IMR-90 (cell line): ENCODE data around the gene SEC61A1. TPM values are rescaled to one million over a fixed set of nuclear protein-coding genes. Genes with fewer than 3 reads are reported as not detected.

Source experiments
- ATAC-seq: fragments of 200-7000 bp; cut with Tn5 transposase; 2 replicates; pipeline ENCODE4 v1.9.1; 2020; ENCODE audit warnings: low read depth, mild to moderate bottlenecking, moderate library complexity
- BruUV-seq: library from RNA; stranded (reverse); fragments of 400-500 nt; replicated peaks from 2 replicates; lab custom pipeline; 2021; lab: Mats Ljungman, UMichigan
- CTCF ChIA-PET: fragments of 300-600 bp; formaldehyde crosslinking; extraction: SDS; loops from one replicate; lab custom pipeline; 2021; ENCODE audit warnings: antibody characterized with exemption; lab: Yijun Ruan, JAX
- POLR2A ChIA-PET: fragments of 300-600 bp; sonication (Branson Sonifier 250); formaldehyde crosslinking; loops from one replicate; lab custom pipeline; 2022; ENCODE audit warnings: antibody characterized with exemption; ENCODE audit not compliant: unreplicated experiment; lab: Charles Lee
- DNase-seq: peaks from one replicate; pipeline ENCODE4 v3.0.0; 2013
- H2AFZ ChIP-seq: replicated peaks from 2 replicates; pipeline ENCODE3; 2013; ENCODE audit warnings: low read length, mild to moderate bottlenecking; ENCODE audit not compliant: poor library complexity
- H2AK5ac ChIP-seq: 2 replicates; pipeline ENCODE4 v1.6.1; 2013; ENCODE audit warnings: low read depth, low read length, inconsistent platforms
- H2AK9ac ChIP-seq: replicated peaks from 2 replicates; pipeline ENCODE3; 2013; ENCODE audit warnings: mild to moderate bottlenecking, low read depth, low read length, moderate library complexity; ENCODE audit not compliant: poor library complexity
- H2BK120ac ChIP-seq: 2 replicates; pipeline ENCODE4 v1.6.1; 2013; ENCODE audit warnings: low read depth, low read length, inconsistent platforms
- H2BK15ac ChIP-seq: 3 replicates; pipeline ENCODE4 v1.6.1; 2013; ENCODE audit warnings: low read depth, low read length, inconsistent platforms
- H2BK20ac ChIP-seq: 2 replicates; pipeline ENCODE4 v1.6.1; 2013; ENCODE audit warnings: low read depth, mild to moderate bottlenecking, inconsistent platforms, low read length, moderate library complexity
- H2BK5ac ChIP-seq: 2 replicates; pipeline ENCODE4 v1.6.1; 2013; ENCODE audit warnings: mild to moderate bottlenecking, low read depth, low read length, inconsistent platforms; ENCODE audit not compliant: poor library complexity, severe bottlenecking
- H3K14ac ChIP-seq: replicated peaks from 2 replicates; pipeline ENCODE4 v1.6.1; 2013; ENCODE audit warnings: low read depth, low read length, inconsistent platforms
- H3K18ac ChIP-seq: 2 replicates; pipeline ENCODE4 v1.6.1; 2013; ENCODE audit warnings: low read depth, low read length, control low read depth
- H3K23ac ChIP-seq: 2 replicates; pipeline ENCODE4 v1.6.1; 2013; ENCODE audit warnings: low read depth, low read length, inconsistent platforms
- H3K27ac ChIP-seq: 2 replicates; pipeline ENCODE4 v1.5.1; 2013; ENCODE audit warnings: mild to moderate bottlenecking, control low read depth, low read length; ENCODE audit not compliant: insufficient read depth
- H3K27me3 ChIP-seq: 2 replicates; pipeline ENCODE4 v1.6.1; 2013; ENCODE audit warnings: low read length; ENCODE audit not compliant: control insufficient read depth, insufficient read depth
- H3K36me3 ChIP-seq: 2 replicates; pipeline ENCODE4 v1.6.1; 2013; ENCODE audit warnings: low read length, mixed read lengths; ENCODE audit not compliant: control insufficient read depth, insufficient read depth
- H3K4ac ChIP-seq: 2 replicates; pipeline ENCODE4 v1.6.1; 2013; ENCODE audit warnings: low read depth, low read length, inconsistent platforms
- H3K4me1 ChIP-seq: 2 replicates; pipeline ENCODE4 v1.6.1; 2013; ENCODE audit warnings: low read length, mixed read lengths; ENCODE audit not compliant: control insufficient read depth, insufficient read depth
- H3K4me2 ChIP-seq: 2 replicates; pipeline ENCODE4 v1.6.1; 2013; ENCODE audit warnings: low read depth, mild to moderate bottlenecking, control low read depth, low read length, moderate library complexity
- H3K4me3 ChIP-seq: 2 replicates; pipeline ENCODE4 v1.5.1; 2013; ENCODE audit warnings: low read depth, mild to moderate bottlenecking, control low read depth, low read length, moderate library complexity; ENCODE audit not compliant: insufficient read depth
- H3K56ac ChIP-seq: 2 replicates; pipeline ENCODE4 v1.6.1; 2013; ENCODE audit warnings: low read length, inconsistent platforms; ENCODE audit not compliant: insufficient read depth; ENCODE audit errors: extremely low read depth
- H3K79me1 ChIP-seq, 2 experiments: 2 replicates each; pipeline ENCODE4 v1.6.1; 2013; ENCODE audit warnings: low read length in 2 of 2, inconsistent platforms in 1 of 2, low read depth in 1 of 2
- H3K9ac ChIP-seq: 2 replicates; pipeline ENCODE4 v1.6.1; 2013; ENCODE audit warnings: low read depth, low read length, control low read depth
- H3K9me1 ChIP-seq: 2 replicates; pipeline ENCODE4 v1.6.1; 2013; ENCODE audit warnings: low read length, inconsistent platforms; ENCODE audit not compliant: insufficient read depth
- H3K9me3 ChIP-seq: 2 replicates; pipeline ENCODE4 v1.6.1; 2013; ENCODE audit warnings: low read length; ENCODE audit not compliant: control insufficient read depth, insufficient read depth
- H4K20me1 ChIP-seq: 2 replicates; pipeline ENCODE4 v1.6.1; 2013; ENCODE audit warnings: low read length, inconsistent platforms; ENCODE audit not compliant: insufficient read depth
- H4K5ac ChIP-seq: 2 replicates; pipeline ENCODE4 v1.6.1; 2013; ENCODE audit warnings: mild to moderate bottlenecking, low read depth, low read length, control low read depth
- H4K8ac ChIP-seq, 2 experiments: 2 replicates each; pipeline ENCODE4 v1.6.1; 2013; ENCODE audit warnings: low read depth in 2 of 2, low read length in 2 of 2, control low read depth in 1 of 2, inconsistent platforms in 1 of 2
- H4K91ac ChIP-seq: 2 replicates; pipeline ENCODE4 v1.6.1; 2013; ENCODE audit warnings: low read depth, low read length, inconsistent platforms; ENCODE audit not compliant: insufficient read depth
- CEBPB ChIP-seq: IDR thresholded peaks from 2 replicates; pipeline ENCODE4 v1.6.1; 2012; ENCODE audit warnings: low read depth, low read length, improper control_type of control experiment
- CHD1 ChIP-seq: IDR thresholded peaks from 2 replicates; pipeline ENCODE4 v1.6.1; 2012; ENCODE audit warnings: low read depth, low read length, improper control_type of control experiment
- CTCF ChIP-seq: conservative IDR thresholded peaks from 2 replicates; pipeline ENCODE4 v1.5.1; 2012; ENCODE audit warnings: mild to moderate bottlenecking, low read depth, low read length, improper control_type of control experiment
- ELK1 ChIP-seq: fragments of 150-350 bp; IDR thresholded peaks from 2 replicates; pipeline ENCODE4 v1.6.1; 2016; ENCODE audit warnings: low read depth, mild to moderate bottlenecking, low read length, moderate library complexity, borderline replicate concordance
- MXI1 ChIP-seq: IDR thresholded peaks from 2 replicates; pipeline ENCODE4 v1.6.1; 2012; ENCODE audit warnings: low read depth, mild to moderate bottlenecking, low read length, moderate library complexity, borderline replicate concordance
- RFX5 ChIP-seq: IDR thresholded peaks from 2 replicates; pipeline ENCODE4 v1.8.0; 2012; ENCODE audit warnings: low read depth, mild to moderate bottlenecking, low read length, moderate library complexity
- WGBS, 2 experiments: methylation state at CpG; one replicate each; pipeline versions ENCODE4 v1.1.5 to v1.1.7; 2013; ENCODE audit warnings: missing lambda C conversion rate in 2 of 2; ENCODE audit not compliant: insufficient read length in 1 of 2; ENCODE audit errors: extremely low coverage in 2 of 2; 5-methylcytosine and 5-hydroxymethylcytosine counted together
- dilution Hi-C: fragments of 300-500 bp; cut with HindIII; formaldehyde crosslinking; loops from one replicate; pipeline ENCODE4 v1.14.3; 2018; ENCODE audit warnings: low sequenced_read_pairs; ENCODE audit not compliant: unreplicated experiment
- in situ Hi-C: fragments of 300-500 bp; cut with MboI; formaldehyde crosslinking; loops from 3 replicates; pipeline ENCODE4 v1.14.3; 2019; ENCODE audit warnings: low sequenced_read_pairs, inconsistent platforms, mixed read lengths
- intact Hi-C: fragments of 100-400 bp; cut with micrococcal nuclease; formaldehyde crosslinking; loops from 2 replicates; pipeline ENCODE4 v1.10.0; 2022
- polyA plus RNA-seq, 3 experiments: library from polyadenylated mRNA; depleted of rRNA; stranded (reverse); fragments of >200 nt; gene quantifications; 2 replicates each; pipeline ENCODE4 v1.2.3, GENCODE V29; 2012; ENCODE audit warnings: low replicate concordance in 1 of 3
- total RNA-seq: library from RNA; depleted of rRNA; stranded (reverse); fragments of >200 nt; gene quantifications from 2 replicates; pipeline ENCODE4 v1.2.3, GENCODE V29; 2012

SEC61A1 gene
- total and polyA plus RNA-seq, 2 of the 4 experiments (the other 2 are of a cell fraction) = 377 to 478 TPM

- H4K91ac ChIP-seq = no peak overlapping the region
- CTCF ChIA-PET = interaction anchor here (0.7 to 1.8 kb wide), 2 partner anchors 41 to 42 kb away, joined by 3 to 5 read pairs; no protein-coding TSS in a partner anchor
- dilution Hi-C loops (no loop called here), in situ Hi-C loops (loop anchor here (10.0 kb wide), 1 partner anchor 393 kb away; no protein-coding TSS in a partner anchor), intact Hi-C loops (no loop called here)
- WGBS, 2 experiments = no CpG with 5 or more reads among the region's 2 CpGs
- POLR2A ChIA-PET = no interaction called here
- H3K79me1 ChIP-seq = peaks cover 12 to 44% of the 10 kb centered on the region in 2 experiments
- H4K20me1 ChIP-seq = 0 out of 2 replicates have a peak, but pooled peaks cover 3% of the 10 kb centered on the region
- H3K9me1 ChIP-seq = no peaks in the 10 kb centered on the region; the same call in 1 of the 2 replicates
- H3K4me2 ChIP-seq = no peak overlapping the region
- no peak overlapping the region for H3K18ac ChIP-seq
- H2AK5ac ChIP-seq = no peak overlapping the region
- no peak overlapping the region for H3K9ac ChIP-seq
- no peak overlapping the region for H2BK5ac ChIP-seq
- no peaks in the 10 kb centered on the region for H3K27me3 ChIP-seq
- H3K36me3 ChIP-seq = peaks cover 18% of the 10 kb centered on the region
- H3K27ac ChIP-seq = no peak overlapping the region
- no peak overlapping the region for H2BK15ac ChIP-seq
- H2AK9ac ChIP-seq = no peak overlapping the region
- H3K14ac ChIP-seq = no peak overlapping the region
- TF ChIP-seq ELK1 (no peak), CEBPB (peak; percentile 13; the same call in 1 of the 2 replicates), CTCF (no peak), MXI1 (no peak), CHD1 (no peak), RFX5 (no peak)
- no peak overlapping the region for H4K8ac ChIP-seq
- H3K23ac ChIP-seq = no peak overlapping the region
- no peak for ATAC-seq
- H3K56ac ChIP-seq = no peak overlapping the region
- peak; percentile 31 for DNase-seq
- H2BK120ac ChIP-seq = no peak overlapping the region
- H3K4me1 ChIP-seq = peaks cover 5% of the 10 kb centered on the region
- no peak overlapping the region for H2BK20ac ChIP-seq
- BruUV-seq = no TSS peak
- no peak overlapping the region for H4K5ac ChIP-seq
- no peak overlapping the region for H3K4me3 ChIP-seq
- no peak overlapping the region for H3K4ac ChIP-seq
- H2AFZ ChIP-seq = no peak overlapping the region
- H3K9me3 ChIP-seq = no peaks in the 10 kb centered on the region
Observed at GRCh38 chr3:128091586-128091985, 39.3 kb downstream of the SEC61A1 start.
